ENCODE measurements around the gene ZDHHC11.
"Not testable (repeated sequence)": the region's sequence is repeated elsewhere in the genome, so short reads cannot be mapped to it uniquely, and the experiment has no call there.

The ZDHHC11 gene

GRCh38 chr5:854966-855743 is 4.4 kb upstream of the ZDHHC11 start:
- H3K27me3 ChIP-seq (ENCODE audit: control insufficient read depth, insufficient read depth, low read length) = no peaks in the 10 kb centered on the region
- no peaks in the 10 kb centered on the region for H3K36me3 ChIP-seq (ENCODE audit: control insufficient read depth, insufficient read depth, low read length)
- no peaks in the 10 kb centered on the region for H3K9me3 ChIP-seq (ENCODE audit: control insufficient read depth, insufficient read depth, low read length)
- H3K4me3 ChIP-seq (ENCODE audit: low read depth, low read length) = no peak overlapping the region
- no peaks in the 10 kb centered on the region for H3K4me1 ChIP-seq (ENCODE audit: control insufficient read depth, insufficient read depth, low read length)
- no peak overlapping the region for H3K9ac ChIP-seq (ENCODE audit: low read depth, low read length)

- peaks cover 2% of the 10 kb centered on the region for H3K36me3 ChIP-seq (ENCODE audit: control insufficient read depth, insufficient read depth, low read length)
- H3K4me3 ChIP-seq (ENCODE audit: low read depth, low read length) = no peak overlapping the region
- H3K9me3 ChIP-seq (ENCODE audit: control insufficient read depth, insufficient read depth, low read length) = no peaks in the 10 kb centered on the region
- no peak overlapping the region for H3K9ac ChIP-seq (ENCODE audit: low read depth, low read length)
- no peaks in the 10 kb centered on the region for H3K4me1 ChIP-seq (ENCODE audit: control insufficient read depth, insufficient read depth, low read length)
- H3K27me3 ChIP-seq (ENCODE audit: control insufficient read depth, insufficient read depth, low read length) = no peaks in the 10 kb centered on the region
These were observed 3.4 kb upstream of the ZDHHC11 start for GRCh38 chr5:854217-854616.

- H3K9ac ChIP-seq (ENCODE audit: low read depth, low read length); H3K4me3 ChIP-seq (ENCODE audit: low read depth, low read length); H3K27me3 ChIP-seq (ENCODE audit: control insufficient read depth, insufficient read depth, low read length); H3K4me1 ChIP-seq (ENCODE audit: control insufficient read depth, insufficient read depth, low read length); H3K36me3 ChIP-seq (ENCODE audit: control insufficient read depth, insufficient read depth, low read length); H3K9me3 ChIP-seq (ENCODE audit: control insufficient read depth, insufficient read depth, low read length): not testable (repeated sequence)
These were observed 2.8 kb upstream of the ZDHHC11 start for GRCh38 chr5:853416-854090.

GRCh38 chr5:852431-853401 is 1.9 kb upstream of the ZDHHC11 start:
- H3K9ac ChIP-seq (ENCODE audit: low read depth, low read length) = no peak overlapping the region
- no peaks in the 10 kb centered on the region for H3K4me1 ChIP-seq (ENCODE audit: control insufficient read depth, insufficient read depth, low read length)
- H3K4me3 ChIP-seq (ENCODE audit: low read depth, low read length) = no peak overlapping the region
- no peaks in the 10 kb centered on the region for H3K9me3 ChIP-seq (ENCODE audit: control insufficient read depth, insufficient read depth, low read length)
- H3K36me3 ChIP-seq (ENCODE audit: control insufficient read depth, insufficient read depth, low read length) = peaks cover 2% of the 10 kb centered on the region
- no peaks in the 10 kb centered on the region for H3K27me3 ChIP-seq (ENCODE audit: control insufficient read depth, insufficient read depth, low read length)

- no peaks in the 10 kb centered on the region for H3K9me3 ChIP-seq (ENCODE audit: control insufficient read depth, insufficient read depth, low read length)
- H3K36me3 ChIP-seq (ENCODE audit: control insufficient read depth, insufficient read depth, low read length) = peaks cover 2% of the 10 kb centered on the region
- no peaks in the 10 kb centered on the region for H3K4me1 ChIP-seq (ENCODE audit: control insufficient read depth, insufficient read depth, low read length)
- no peaks in the 10 kb centered on the region for H3K27me3 ChIP-seq (ENCODE audit: control insufficient read depth, insufficient read depth, low read length)
- no peak overlapping the region for H3K4me3 ChIP-seq (ENCODE audit: low read depth, low read length)
- H3K9ac ChIP-seq (ENCODE audit: low read depth, low read length) = no peak overlapping the region
These were observed 1.2 kb upstream of the ZDHHC11 start for GRCh38 chr5:852018-852417.

GRCh38 chr5:851553-851952 is 767 bp upstream of the ZDHHC11 start:
- peaks cover 2% of the 10 kb centered on the region for H3K36me3 ChIP-seq (ENCODE audit: control insufficient read depth, insufficient read depth, low read length)
- no peak overlapping the region for H3K9ac ChIP-seq (ENCODE audit: low read depth, low read length)
- H3K4me3 ChIP-seq (ENCODE audit: low read depth, low read length) = no peak overlapping the region
- H3K9me3 ChIP-seq (ENCODE audit: control insufficient read depth, insufficient read depth, low read length) = no peaks in the 10 kb centered on the region
- no peaks in the 10 kb centered on the region for H3K27me3 ChIP-seq (ENCODE audit: control insufficient read depth, insufficient read depth, low read length)
- H3K4me1 ChIP-seq (ENCODE audit: control insufficient read depth, insufficient read depth, low read length) = no peaks in the 10 kb centered on the region

- H3K9me3 ChIP-seq (ENCODE audit: control insufficient read depth, insufficient read depth, low read length) = no peaks in the 10 kb centered on the region
- H3K9ac ChIP-seq (ENCODE audit: low read depth, low read length) = no peak overlapping the region
- peaks cover 2% of the 10 kb centered on the region for H3K36me3 ChIP-seq (ENCODE audit: control insufficient read depth, insufficient read depth, low read length)
- no peaks in the 10 kb centered on the region for H3K4me1 ChIP-seq (ENCODE audit: control insufficient read depth, insufficient read depth, low read length)
- H3K4me3 ChIP-seq (ENCODE audit: low read depth, low read length) = no peak overlapping the region
- no peaks in the 10 kb centered on the region for H3K27me3 ChIP-seq (ENCODE audit: control insufficient read depth, insufficient read depth, low read length)
These were observed 290 bp upstream of the ZDHHC11 start for GRCh38 chr5:851076-851475.

GRCh38 chr5:849651-850301 is 1.0 kb downstream of the ZDHHC11 start:
- Histone ChIP-seq H3K27me3 (ENCODE audit: control insufficient read depth, insufficient read depth, low read length) (no peaks in the 10 kb centered on the region), H3K4me1 (ENCODE audit: control insufficient read depth, insufficient read depth, low read length) (no peaks in the 10 kb centered on the region), H3K9me3 (ENCODE audit: control insufficient read depth, insufficient read depth, low read length) (no peaks in the 10 kb centered on the region), H3K4me3 (ENCODE audit: low read depth, low read length) (no peak overlapping the region), H3K36me3 (ENCODE audit: control insufficient read depth, insufficient read depth, low read length) (peaks cover 2% of the 10 kb centered on the region), H3K9ac (ENCODE audit: low read depth, low read length) (no peak overlapping the region)

GRCh38 chr5:848671-849111 is 2.1 kb downstream of the ZDHHC11 start:
- no peaks in the 10 kb centered on the region for H3K27me3 ChIP-seq (ENCODE audit: control insufficient read depth, insufficient read depth, low read length)
- no peaks in the 10 kb centered on the region for H3K4me1 ChIP-seq (ENCODE audit: control insufficient read depth, insufficient read depth, low read length)
- no peak overlapping the region for H3K4me3 ChIP-seq (ENCODE audit: low read depth, low read length)
- no peak overlapping the region for H3K9ac ChIP-seq (ENCODE audit: low read depth, low read length)
- no peaks in the 10 kb centered on the region for H3K9me3 ChIP-seq (ENCODE audit: control insufficient read depth, insufficient read depth, low read length)
- H3K36me3 ChIP-seq (ENCODE audit: control insufficient read depth, insufficient read depth, low read length) = peaks cover 2% of the 10 kb centered on the region

- H3K9me3 ChIP-seq (ENCODE audit: control insufficient read depth, insufficient read depth, low read length); H3K27me3 ChIP-seq (ENCODE audit: control insufficient read depth, insufficient read depth, low read length); H3K9ac ChIP-seq (ENCODE audit: low read depth, low read length); H3K36me3 ChIP-seq (ENCODE audit: control insufficient read depth, insufficient read depth, low read length); H3K4me1 ChIP-seq (ENCODE audit: control insufficient read depth, insufficient read depth, low read length); H3K4me3 ChIP-seq (ENCODE audit: low read depth, low read length): not testable (repeated sequence)
These were observed 3.0 kb downstream of the ZDHHC11 start for GRCh38 chr5:847736-848135.

GRCh38 chr5:847212-847611 is 3.6 kb downstream of the ZDHHC11 start:
- H3K4me3 ChIP-seq (ENCODE audit: low read depth, low read length); H3K36me3 ChIP-seq (ENCODE audit: control insufficient read depth, insufficient read depth, low read length); H3K27me3 ChIP-seq (ENCODE audit: control insufficient read depth, insufficient read depth, low read length); H3K9ac ChIP-seq (ENCODE audit: low read depth, low read length); H3K9me3 ChIP-seq (ENCODE audit: control insufficient read depth, insufficient read depth, low read length); H3K4me1 ChIP-seq (ENCODE audit: control insufficient read depth, insufficient read depth, low read length): not testable (repeated sequence)
